VCaP (cell line): ENCODE data around the gene DENND1A.

Source experiments
- H3K27ac ChIP-seq: fragments of 450-650 bp; 2 replicates; pipeline ENCODE4 v1.5.1; 2017
- TF ChIP-seq, protein P1 (sequence below): fragments of 450-650 bp; conservative IDR thresholded peaks from 2 replicates; pipeline ENCODE4 v1.5.1; 2017; ENCODE audit warnings: mild to moderate bottlenecking, moderate library complexity

Gene DENND1A

DNA sequence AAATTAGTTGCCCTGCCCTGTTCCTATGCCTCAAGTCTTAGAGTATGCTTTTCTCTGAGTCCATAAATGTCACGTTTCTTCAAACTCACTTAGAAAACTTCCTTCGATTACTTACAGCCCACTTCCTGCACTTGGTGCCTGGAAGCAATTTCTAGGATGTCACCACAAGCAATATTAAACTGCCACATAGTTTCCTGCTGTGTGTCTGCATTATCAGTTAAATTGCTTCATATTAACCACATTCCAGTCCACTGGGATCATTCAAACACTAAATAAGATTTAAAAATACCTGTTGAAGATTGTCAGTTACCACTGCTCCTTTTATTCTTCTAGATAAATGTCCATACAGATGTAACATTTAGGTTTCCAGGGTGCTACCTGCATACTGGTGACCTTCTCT is 4.1 kb downstream of the DENND1A start:
- peak overlapping the region; percentile 86; the same call in 1 of the 2 replicates for H3K27ac ChIP-seq
- TF ChIP-seq, protein P1, sequence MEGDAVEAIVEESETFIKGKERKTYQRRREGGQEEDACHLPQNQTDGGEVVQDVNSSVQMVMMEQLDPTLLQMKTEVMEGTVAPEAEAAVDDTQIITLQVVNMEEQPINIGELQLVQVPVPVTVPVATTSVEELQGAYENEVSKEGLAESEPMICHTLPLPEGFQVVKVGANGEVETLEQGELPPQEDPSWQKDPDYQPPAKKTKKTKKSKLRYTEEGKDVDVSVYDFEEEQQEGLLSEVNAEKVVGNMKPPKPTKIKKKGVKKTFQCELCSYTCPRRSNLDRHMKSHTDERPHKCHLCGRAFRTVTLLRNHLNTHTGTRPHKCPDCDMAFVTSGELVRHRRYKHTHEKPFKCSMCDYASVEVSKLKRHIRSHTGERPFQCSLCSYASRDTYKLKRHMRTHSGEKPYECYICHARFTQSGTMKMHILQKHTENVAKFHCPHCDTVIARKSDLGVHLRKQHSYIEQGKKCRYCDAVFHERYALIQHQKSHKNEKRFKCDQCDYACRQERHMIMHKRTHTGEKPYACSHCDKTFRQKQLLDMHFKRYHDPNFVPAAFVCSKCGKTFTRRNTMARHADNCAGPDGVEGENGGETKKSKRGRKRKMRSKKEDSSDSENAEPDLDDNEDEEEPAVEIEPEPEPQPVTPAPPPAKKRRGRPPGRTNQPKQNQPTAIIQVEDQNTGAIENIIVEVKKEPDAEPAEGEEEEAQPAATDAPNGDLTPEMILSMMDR, result no peak

DNA sequence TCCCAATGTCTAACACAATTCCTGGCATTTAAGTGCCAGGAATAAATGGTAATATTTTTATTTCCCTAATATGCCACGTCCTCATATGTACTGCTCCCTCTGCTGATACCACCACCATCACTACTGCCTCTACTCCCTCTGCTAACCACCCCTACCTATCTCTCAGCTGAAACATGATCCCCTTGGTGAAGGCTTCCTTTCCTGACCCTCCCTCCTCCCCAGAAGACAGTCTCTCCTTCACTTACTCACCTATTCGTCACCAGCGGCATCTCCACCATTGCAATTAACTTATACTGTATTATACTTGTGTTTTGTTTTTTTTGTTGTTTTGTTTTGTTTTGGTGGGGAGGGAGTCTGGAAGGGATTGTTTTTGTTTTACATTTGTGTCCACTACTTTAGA is 4.8 kb downstream of the DENND1A start:
- H3K27ac ChIP-seq, result peak overlapping the region; percentile 86
- TF ChIP-seq, protein P1, result no peak

DNA sequence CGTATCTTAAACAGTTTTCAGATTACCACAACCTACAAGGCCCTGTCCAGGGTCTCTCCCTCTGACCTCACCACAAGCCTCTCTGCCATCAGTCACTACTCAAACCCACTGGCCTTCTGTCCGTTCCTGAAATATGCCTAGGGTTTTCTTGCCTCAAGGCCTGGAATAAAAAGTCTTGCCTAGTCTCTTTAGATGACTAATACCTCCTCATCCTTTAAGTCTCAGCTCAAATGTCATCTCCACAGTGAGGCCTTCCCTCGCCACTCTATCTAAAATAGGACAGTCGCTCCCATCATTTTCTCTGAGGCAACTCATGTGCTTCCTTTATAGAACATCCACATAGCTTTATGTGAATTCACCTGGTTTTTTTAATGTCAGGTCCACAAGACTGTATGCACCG is 5.2 kb downstream of the DENND1A start:
- TF ChIP-seq, protein P1, result no peak
- peak overlapping the region; percentile 86 for H3K27ac ChIP-seq

DNA sequence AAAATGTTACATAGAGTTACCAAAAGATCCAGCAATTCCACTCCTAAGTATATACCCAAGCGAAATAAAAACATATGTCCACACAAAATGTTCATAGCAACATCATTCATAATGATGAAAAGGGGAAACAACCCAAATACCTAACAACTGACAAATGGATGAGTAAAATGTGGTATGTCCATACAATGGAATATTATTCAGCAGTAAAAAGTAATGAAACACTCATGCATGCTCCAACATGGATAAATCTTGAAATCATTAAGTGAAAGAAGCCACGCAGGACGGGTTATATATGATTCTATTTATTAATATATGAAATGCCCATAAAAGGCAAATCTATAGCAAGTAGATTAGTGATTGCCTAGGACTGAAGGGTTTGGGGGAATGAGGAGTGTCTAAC is 6.0 kb downstream of the DENND1A start:
- H3K27ac ChIP-seq, result peak overlapping the region; percentile 86
- TF ChIP-seq, protein P1, result no peak

DNA sequence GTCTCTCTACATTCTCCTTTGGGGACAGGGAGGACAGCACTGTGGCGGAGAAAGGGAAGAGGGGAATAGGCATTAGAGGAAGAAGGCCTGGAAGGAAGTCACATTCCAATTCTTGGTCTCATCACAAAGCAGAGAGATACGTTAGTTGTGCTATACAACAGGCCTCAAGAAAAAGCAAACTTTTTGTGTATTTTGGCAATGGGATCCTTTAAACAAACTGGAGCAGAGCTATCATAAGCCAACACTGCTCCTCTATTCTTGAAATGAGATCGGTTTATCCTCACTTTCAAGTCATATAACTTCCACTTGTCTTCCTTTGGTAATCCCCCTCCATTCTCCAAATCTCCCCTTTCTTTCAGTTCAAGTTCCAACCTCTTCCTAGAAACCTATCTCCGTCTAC is 6.5 kb downstream of the DENND1A start:
- peak overlapping the region; percentile 86 for H3K27ac ChIP-seq
- TF ChIP-seq, protein P1, result no peak

DNA sequence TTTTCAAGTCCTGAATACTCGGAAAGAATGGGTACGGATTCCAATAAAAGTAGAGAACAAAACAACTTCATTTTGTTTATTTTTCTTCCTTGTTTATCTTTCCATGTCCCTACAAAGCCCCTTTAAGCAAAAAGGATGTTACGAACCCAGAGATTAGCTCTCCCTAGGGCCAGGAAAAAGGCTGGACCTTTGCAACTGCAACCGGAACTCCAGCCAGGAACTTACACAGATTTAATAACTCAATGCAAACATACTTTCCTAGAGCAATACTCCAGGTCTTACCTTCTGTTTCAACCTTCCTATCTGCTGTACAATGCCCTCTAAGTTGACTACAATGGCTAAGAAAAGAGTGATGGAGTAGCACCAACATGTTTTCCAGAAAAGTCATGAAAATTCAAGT is 7.0 kb downstream of the DENND1A start:
- TF ChIP-seq, protein P1, result no peak

DNA sequence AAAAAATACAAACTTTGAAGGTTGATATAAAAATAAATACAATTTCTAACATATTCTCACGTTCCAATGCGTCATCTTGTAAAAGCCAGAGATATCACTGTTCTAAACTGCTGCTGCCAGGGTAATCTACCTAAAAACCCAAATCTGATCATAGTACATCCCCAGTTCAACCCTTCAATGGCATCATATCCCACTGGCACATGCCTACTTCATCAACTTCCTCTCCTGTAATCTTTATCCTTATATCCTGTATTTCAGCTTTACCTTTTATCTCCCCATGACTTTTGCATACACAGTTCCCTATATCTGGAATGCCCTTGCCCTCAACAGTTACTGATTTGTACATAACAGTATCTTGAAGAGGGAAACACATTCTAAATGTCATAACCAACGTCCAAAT is 7.5 kb downstream of the DENND1A start:
- H3K27ac ChIP-seq, result peak overlapping the region; percentile 86
- TF ChIP-seq, protein P1, result no peak

More for the DNA sequence above, 7.0 kb downstream of the DENND1A start:
- H3K27ac ChIP-seq, result peak overlapping the region; percentile 86
